Thyroid gland (tissue), 4 donors: Measurements from ENCODE around the gene AGMO. TPM values are rescaled to one million over a fixed set of nuclear protein-coding genes. Genes with fewer than 3 reads are reported as not detected.

Experiments used
- DNase-seq, 2 donors: peaks; one replicate each; pipeline ENCODE4 v3.0.0-alpha.2; 2019
- H3K27ac ChIP-seq, 3 donors: fragments of 200-600 bp; sonication (generic); 1 replicate in 2 of 3; 2 replicates in 1 of 3; pipeline ENCODE4 v1.5.1; 2016 to 2019; ENCODE audit warnings: mild to moderate bottlenecking in 1 of 3, moderate library complexity in 1 of 3
- H3K27me3 ChIP-seq: fragments of 200-600 bp; sonication (generic); one replicate; pipeline ENCODE4 v1.5.1; 2019
- H3K36me3 ChIP-seq, 2 donors: fragments of 200-600 bp; sonication (generic); one replicate each; pipeline ENCODE4 v1.5.1; 2016 to 2019
- H3K4me1 ChIP-seq, 2 donors: fragments of 200-600 bp; sonication (generic); one replicate each; pipeline ENCODE4 v1.5.1; 2017 to 2019
- H3K4me3 ChIP-seq, 3 donors: fragments of 200-600 bp; sonication (generic); replicated peaks in 1 of 3; 1 replicate in 2 of 3; 2 replicates in 1 of 3; pipeline ENCODE4 v1.5.1; 2016; ENCODE audit warnings: mild to moderate bottlenecking in 1 of 3
- H3K9me3 ChIP-seq: fragments of 200-600 bp; sonication (generic); one replicate; pipeline ENCODE4 v1.5.1; 2017
- CTCF ChIP-seq, 6 experiments: fragments of 200-600 bp in 3 of 6; fragments of 450-650 bp in 3 of 6; sonication (generic) in 3 of 6; IDR thresholded peaks; one replicate each; pipeline ENCODE4 v1.5.1; 2016 to 2019; ENCODE audit warnings: antibody characterized with exemption in 6 of 6, mild to moderate bottlenecking in 2 of 6, inconsistent platforms in 1 of 6, moderate library complexity in 1 of 6
- POLR2A ChIP-seq, 2 donors: fragments of 450-650 bp; IDR thresholded peaks; one replicate each; pipeline ENCODE4 v1.6.1; 2017; ENCODE audit warnings: antibody characterized with exemption in 2 of 2, mild to moderate bottlenecking in 2 of 2, moderate library complexity in 1 of 2
- WGBS, 2 donors: methylation state at CpG; one replicate each; pipeline ENCODE4 v1.1.5; 2017; 5-methylcytosine and 5-hydroxymethylcytosine counted together
- intact Hi-C: fragments of 100-400 bp; cut with DNase I; formaldehyde crosslinking; loops from one replicate; pipeline ENCODE4 v1.15.1; 2023
- total RNA-seq, 4 donors: library from RNA; depleted of rRNA; stranded (reverse); fragments of >200 nt; gene quantifications; one replicate each; pipeline ENCODE4 v1.2.3, GENCODE V29; 2016

The AGMO gene
- total RNA-seq, 4 donors from 2014 or later = 0.83 to 2.0 (median 1.8) TPM

GRCh38 chr7:15248514-15248913, 313.3 kb downstream of the AGMO start:
- no peaks in the 10 kb centered on the region for H3K4me1 ChIP-seq
- no peaks in the 10 kb centered on the region for H3K27me3 ChIP-seq
- 78 to 82% methylated on average over 2 of the region's 2 CpGs for WGBS, 2 donors
- TF ChIP-seq POLR2A (IDR thresholded peaks at IDR 0.05) (no peak), CTCF (IDR thresholded peaks at IDR 0.05) (no peak)
- H3K36me3 ChIP-seq = no peaks in the 10 kb centered on the region
- no peak overlapping the region for H3K4me3 ChIP-seq
- no peaks in the 10 kb centered on the region for H3K9me3 ChIP-seq
- no peak for DNase-seq
- intact Hi-C loops = no loop called here
- no peak overlapping the region for H3K27ac ChIP-seq

- Histone ChIP-seq H3K36me3 (no peaks in the 10 kb centered on the region), H3K4me1 (no peaks in the 10 kb centered on the region), H3K9me3 (no peaks in the 10 kb centered on the region), H3K4me3 (no peak overlapping the region), H3K27ac (no peak overlapping the region), H3K27me3 (no peaks in the 10 kb centered on the region)
- 61 to 67% methylated on average over 2 of the region's 2 CpGs for WGBS, 2 donors
- DNase-seq = no peak
- intact Hi-C loops = no loop called here
- TF ChIP-seq CTCF (IDR thresholded peaks at IDR 0.05) (no peak), POLR2A (IDR thresholded peaks at IDR 0.05) (no peak)
Observed at GRCh38 chr7:15245831-15246230, 316.0 kb downstream of the AGMO start.

GRCh38 chr7:15239801-15240200, 322.0 kb downstream of the AGMO start:
- no peak for DNase-seq
- Histone ChIP-seq H3K27me3 (no peaks in the 10 kb centered on the region), H3K4me1 (no peaks in the 10 kb centered on the region), H3K4me3 (no peak overlapping the region), H3K36me3 (no peaks in the 10 kb centered on the region), H3K27ac (no peak overlapping the region), H3K9me3 (no peaks in the 10 kb centered on the region)
- TF ChIP-seq CTCF (IDR thresholded peaks at IDR 0.05) = no peak
- no peak for TF ChIP-seq POLR2A (IDR thresholded peaks at IDR 0.05)
- intact Hi-C loops = no loop called here
- WGBS, 2 donors = 88 to 91% methylated on average over 4 of the region's 4 CpGs

GRCh38 chr7:15236952-15237351, 324.9 kb downstream of the AGMO start:
- intact Hi-C loops = no loop called here
- Histone ChIP-seq H3K4me1 (no peaks in the 10 kb centered on the region), H3K27me3 (no peaks in the 10 kb centered on the region), H3K4me3 (no peak overlapping the region), H3K9me3 (no peaks in the 10 kb centered on the region), H3K36me3 (no peaks in the 10 kb centered on the region), H3K27ac (no peak overlapping the region)
- TF ChIP-seq CTCF (IDR thresholded peaks at IDR 0.05) (no peak), POLR2A (IDR thresholded peaks at IDR 0.05) (no peak)
- DNase-seq = no peak
- 68 to 69% methylated on average over 2 of the region's 2 CpGs for WGBS, 2 donors

GRCh38 chr7:15234431-15234830, 327.4 kb downstream of the AGMO start:
- H3K27me3 ChIP-seq = no peaks in the 10 kb centered on the region
- 86 to 87% methylated on average over 3 of the region's 3 CpGs for WGBS, 2 donors
- TF ChIP-seq CTCF (IDR thresholded peaks at IDR 0.05) (no peak), POLR2A (IDR thresholded peaks at IDR 0.05) (no peak)
- no peaks in the 10 kb centered on the region for H3K4me1 ChIP-seq
- no peak overlapping the region for H3K27ac ChIP-seq
- no peak overlapping the region for H3K4me3 ChIP-seq
- H3K9me3 ChIP-seq = no peaks in the 10 kb centered on the region
- DNase-seq = no peak
- intact Hi-C loops = no loop called here
- no peaks in the 10 kb centered on the region for H3K36me3 ChIP-seq
